SU-DHL-6 (cell line): Measurements from ENCODE around the gene MCTP1.

ENCODE experiments used
- H2AFZ ChIP-seq: fragments of 200-600 bp; sonication (generic); 2 replicates; pipeline ENCODE4 v1.6.1; 2014; ENCODE audit warnings: low read depth, mild to moderate bottlenecking, moderate library complexity, mixed read lengths, antibody characterized with exemption, low read length; ENCODE audit not compliant: severe bottlenecking
- H3F3A ChIP-seq: fragments of 200-600 bp; shearing (Covaris generic); 2 replicates; pipeline ENCODE4 v1.6.0; 2016; ENCODE audit warnings: antibody characterized with exemption, mild to moderate bottlenecking; ENCODE audit not compliant: insufficient read depth
- H3K27ac ChIP-seq: fragments of 200-600 bp; sonication (generic); 2 replicates; pipeline ENCODE4 v1.5.1; 2016; ENCODE audit warnings: low read depth, mild to moderate bottlenecking, low read length, moderate library complexity, mixed read lengths
- H3K27me3 ChIP-seq: fragments of 200-600 bp; sonication (generic), shearing (Covaris generic); 2 replicates; pipeline ENCODE4 v1.6.0; 2014; ENCODE audit warnings: mild to moderate bottlenecking, low read length
- H3K36me3 ChIP-seq: fragments of 200-600 bp; sonication (generic); 2 replicates; pipeline ENCODE4 v1.6.1; 2014; ENCODE audit warnings: mild to moderate bottlenecking, low read length, mixed read lengths
- H3K4me2 ChIP-seq: fragments of 300-600, 200-600 bp; shearing (Covaris generic), sonication (generic); 2 replicates; pipeline ENCODE4 v1.6.0; 2014; ENCODE audit warnings: low read length, low read depth, mild to moderate bottlenecking; ENCODE audit not compliant: poor library complexity, severe bottlenecking
- H3K4me3 ChIP-seq: fragments of 200-600 bp; sonication (generic); 2 replicates; pipeline ENCODE4 v1.5.1; 2014; ENCODE audit warnings: antibody characterized with exemption, low read length, mild to moderate bottlenecking, mixed read lengths; ENCODE audit not compliant: insufficient read depth, poor library complexity, severe bottlenecking
- H3K79me2 ChIP-seq: fragments of 200-600 bp; sonication (generic); 2 replicates; pipeline ENCODE4 v1.6.1; 2014; ENCODE audit warnings: mild to moderate bottlenecking, low read length, moderate library complexity; ENCODE audit not compliant: insufficient read depth
- H3K9ac ChIP-seq: fragments of 200-600 bp; sonication (generic); 2 replicates; pipeline ENCODE4 v1.7.0; 2014; ENCODE audit warnings: mild to moderate bottlenecking, low read length
- H3K9me2 ChIP-seq: fragments of 200-600 bp; sonication (generic); replicated peaks from 2 replicates; pipeline ENCODE4 v1.6.1; 2014; ENCODE audit warnings: low read length; ENCODE audit not compliant: insufficient read depth
- H3K9me3 ChIP-seq: fragments of 200-600 bp; sonication (generic); 2 replicates; pipeline ENCODE4 v1.6.1; 2014; ENCODE audit warnings: low read length, mixed read lengths; ENCODE audit not compliant: insufficient read depth
- H4K20me1 ChIP-seq: fragments of 200-600 bp; sonication (generic); 2 replicates; pipeline ENCODE4 v1.6.1; 2014; ENCODE audit warnings: low read depth, mild to moderate bottlenecking, antibody characterized with exemption, low read length, moderate library complexity, mixed read lengths
- EZH2phosphoT487 ChIP-seq: fragments of 200-600 bp; sonication (generic), shearing (Covaris generic); conservative IDR thresholded peaks from 2 replicates; pipeline ENCODE4 v1.6.1; 2018; ENCODE audit warnings: mild to moderate bottlenecking, antibody characterized with exemption, low read length, moderate library complexity, mixed read lengths
- TF ChIP-seq, protein P1 (sequence below): fragments of 200-600 bp; sonication (generic); IDR thresholded peaks from one replicate; pipeline ENCODE4 v1.5.1; 2017; ENCODE audit warnings: antibody characterized with exemption, mild to moderate bottlenecking, low read length, moderate library complexity; ENCODE audit not compliant: insufficient read depth, poor library complexity, severe bottlenecking

Gene MCTP1

DNA sequence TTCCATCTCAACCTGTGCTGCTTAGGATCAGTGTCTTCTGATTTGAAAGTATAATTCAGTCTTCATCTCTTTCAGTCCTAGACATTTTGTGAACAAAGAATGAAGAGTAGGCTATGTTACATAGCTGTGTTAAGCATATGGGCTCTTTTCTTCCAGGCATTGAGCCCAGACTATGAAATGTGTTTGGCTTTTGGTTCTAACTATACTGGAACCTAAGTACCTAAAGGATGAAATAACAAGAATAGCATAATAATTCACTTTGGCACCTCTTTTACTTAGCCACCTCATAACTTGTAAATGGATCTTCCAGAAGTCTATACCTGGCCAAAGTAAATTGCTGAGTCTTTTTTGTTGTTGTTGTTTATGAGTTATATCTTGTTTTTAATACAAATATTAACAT lies 595.0 kb downstream of the MCTP1 start:
- H3K9ac ChIP-seq = no peak overlapping the region
- no peaks in the 10 kb centered on the region for H3K9me3 ChIP-seq
- H3K79me2 ChIP-seq = no peaks in the 10 kb centered on the region
- H3K9me2 ChIP-seq = no peaks in the 10 kb centered on the region
- peaks cover 37% of the 10 kb centered on the region; the same call in 1 of the 2 replicates for H3K36me3 ChIP-seq
- H3K27ac ChIP-seq = no peak overlapping the region
- peaks cover 6% of the 10 kb centered on the region; the same call in 1 of the 2 replicates for H3F3A ChIP-seq
- H2AFZ ChIP-seq = no peak overlapping the region
- no peaks in the 10 kb centered on the region for H4K20me1 ChIP-seq
- TF ChIP-seq, protein P1, sequence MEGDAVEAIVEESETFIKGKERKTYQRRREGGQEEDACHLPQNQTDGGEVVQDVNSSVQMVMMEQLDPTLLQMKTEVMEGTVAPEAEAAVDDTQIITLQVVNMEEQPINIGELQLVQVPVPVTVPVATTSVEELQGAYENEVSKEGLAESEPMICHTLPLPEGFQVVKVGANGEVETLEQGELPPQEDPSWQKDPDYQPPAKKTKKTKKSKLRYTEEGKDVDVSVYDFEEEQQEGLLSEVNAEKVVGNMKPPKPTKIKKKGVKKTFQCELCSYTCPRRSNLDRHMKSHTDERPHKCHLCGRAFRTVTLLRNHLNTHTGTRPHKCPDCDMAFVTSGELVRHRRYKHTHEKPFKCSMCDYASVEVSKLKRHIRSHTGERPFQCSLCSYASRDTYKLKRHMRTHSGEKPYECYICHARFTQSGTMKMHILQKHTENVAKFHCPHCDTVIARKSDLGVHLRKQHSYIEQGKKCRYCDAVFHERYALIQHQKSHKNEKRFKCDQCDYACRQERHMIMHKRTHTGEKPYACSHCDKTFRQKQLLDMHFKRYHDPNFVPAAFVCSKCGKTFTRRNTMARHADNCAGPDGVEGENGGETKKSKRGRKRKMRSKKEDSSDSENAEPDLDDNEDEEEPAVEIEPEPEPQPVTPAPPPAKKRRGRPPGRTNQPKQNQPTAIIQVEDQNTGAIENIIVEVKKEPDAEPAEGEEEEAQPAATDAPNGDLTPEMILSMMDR = no peak
- TF ChIP-seq EZH2phosphoT487 = no peak
- no peak overlapping the region for H3K4me3 ChIP-seq
- no peaks in the 10 kb centered on the region for H3K27me3 ChIP-seq
- H3K4me2 ChIP-seq = no peak overlapping the region

DNA sequence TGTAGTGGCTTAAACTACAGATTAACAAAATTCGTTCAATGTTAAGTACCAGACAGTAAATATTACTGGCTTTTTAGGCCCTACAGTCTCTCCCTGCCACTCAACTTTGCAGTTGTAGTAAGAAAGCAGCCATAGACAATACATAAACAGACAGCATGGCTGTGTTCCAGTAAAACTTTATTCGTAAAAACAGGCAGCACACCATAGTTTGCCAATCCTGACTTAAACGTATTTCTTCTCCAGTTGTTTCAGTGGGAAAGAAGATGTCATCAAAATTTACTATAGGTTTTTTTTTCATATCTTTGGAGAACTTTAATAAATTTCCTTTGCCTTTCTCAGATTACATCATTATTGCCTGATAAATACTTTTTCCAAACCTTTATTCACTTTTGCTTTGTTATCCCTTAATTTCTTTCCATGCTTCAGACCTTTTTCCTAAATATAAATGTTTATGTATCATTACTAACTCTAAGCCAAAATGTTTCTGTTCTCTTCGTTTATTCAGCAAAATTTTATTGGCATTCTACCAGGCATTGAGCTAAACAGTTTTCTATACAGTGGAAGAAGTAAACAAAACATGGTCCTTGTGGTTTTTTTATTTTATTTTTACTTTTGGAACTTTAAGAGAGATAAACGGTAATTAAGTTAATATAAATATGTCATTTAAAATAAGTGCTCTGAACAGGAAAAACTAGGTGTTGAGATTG lies 601.9 kb downstream of the MCTP1 start:
- Histone ChIP-seq H3K9ac (no peak overlapping the region), H3K27ac (no peak overlapping the region), H3K4me2 (no peak overlapping the region), H3K36me3 (peaks cover 6% of the 10 kb centered on the region; the same call in 1 of the 2 replicates), H4K20me1 (no peaks in the 10 kb centered on the region), H3K27me3 (no peaks in the 10 kb centered on the region), H3K4me3 (no peak overlapping the region), H3K9me2 (no peaks in the 10 kb centered on the region), H3K9me3 (no peaks in the 10 kb centered on the region), H2AFZ (no peak overlapping the region), H3F3A (0 out of 2 replicates have a peak, but pooled peaks cover under 1% of the 10 kb centered on the region), H3K79me2 (no peaks in the 10 kb centered on the region)
- TF ChIP-seq EZH2phosphoT487 = no peak
- TF ChIP-seq, protein P1 = no peak

DNA sequence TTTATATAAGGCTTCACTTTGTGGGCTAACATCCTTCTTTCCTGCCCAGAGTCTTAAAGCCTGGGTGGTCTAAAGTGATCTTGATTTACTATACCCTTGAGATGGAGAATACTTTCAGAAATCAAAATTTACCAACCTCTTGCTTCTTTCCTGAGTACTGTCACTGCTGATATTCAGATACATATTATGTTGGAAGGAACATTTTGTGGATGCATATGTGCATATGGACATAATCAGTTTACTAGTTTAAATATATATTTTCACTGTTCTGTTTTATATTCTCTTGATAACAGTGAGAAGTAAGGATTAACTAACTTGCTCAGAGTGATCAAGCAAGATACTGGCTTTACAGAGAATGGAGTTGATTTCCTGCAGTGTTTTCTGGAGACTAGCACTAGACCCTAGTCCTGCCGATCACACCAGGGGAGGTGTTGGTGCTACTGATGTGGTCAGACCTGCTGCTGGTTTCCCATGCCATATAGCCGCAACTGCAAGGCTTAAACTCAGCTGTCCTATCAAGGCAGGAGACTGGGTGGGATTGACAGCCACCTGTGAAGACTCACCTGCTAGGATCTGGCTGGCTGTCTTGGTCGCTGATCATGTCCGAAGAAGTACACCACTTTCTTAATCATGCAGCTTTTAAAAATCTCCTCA lies 608.8 kb downstream of the MCTP1 start:
- Histone ChIP-seq H3F3A (no peaks in the 10 kb centered on the region), H3K27me3 (no peaks in the 10 kb centered on the region), H3K9me2 (no peaks in the 10 kb centered on the region), H3K4me2 (no peak overlapping the region), H3K4me3 (no peak overlapping the region), H3K9ac (no peak overlapping the region), H3K9me3 (no peaks in the 10 kb centered on the region), H3K79me2 (no peaks in the 10 kb centered on the region), H4K20me1 (no peaks in the 10 kb centered on the region), H3K27ac (no peak overlapping the region), H2AFZ (no peak overlapping the region), H3K36me3 (peaks cover 13% of the 10 kb centered on the region; the same call in 1 of the 2 replicates)
- no peak for TF ChIP-seq EZH2phosphoT487
- TF ChIP-seq, protein P1 = no peak
